ENCODE data around the gene CASK.

Gene CASK

GRCh38 chrX:41470706-41471105, 452.6 kb downstream of the CASK start:
- DNase-seq (ENCODE audit: low read depth), result no peak

DNA sequence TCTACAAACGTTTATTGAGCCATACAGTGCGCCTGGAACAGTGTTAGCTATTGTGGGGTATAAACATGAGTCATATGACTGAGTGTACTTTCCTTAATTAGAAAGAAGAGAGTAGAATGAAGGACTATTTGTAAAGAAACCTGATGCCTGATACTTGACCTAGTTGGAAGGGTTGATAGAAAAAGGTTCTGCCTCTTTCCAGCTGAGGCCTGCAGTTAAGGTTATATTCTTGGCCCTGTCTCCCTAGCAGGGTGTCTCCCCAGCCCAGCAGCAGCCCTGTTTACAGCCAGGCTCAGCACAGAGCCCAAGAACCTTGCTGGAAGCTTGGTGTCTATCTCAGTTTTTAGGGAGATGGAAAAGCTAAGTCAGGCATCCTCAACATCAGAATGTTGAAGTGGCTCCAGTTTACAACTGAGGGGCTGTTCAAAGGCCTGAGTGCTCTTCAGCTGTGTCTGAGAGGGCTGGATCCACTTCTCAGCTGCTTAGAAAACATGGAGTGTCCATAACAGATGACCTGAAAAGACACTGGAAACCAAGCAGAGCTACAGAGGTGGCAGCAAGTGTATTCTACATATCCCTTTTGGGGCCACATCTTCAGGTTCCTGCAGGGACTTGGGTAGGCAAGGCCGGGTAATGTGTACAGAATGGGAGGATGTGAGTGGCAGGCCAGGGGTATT, 454.6 kb downstream of the CASK start:
- DNase-seq (ENCODE audit: low read depth), result no peak
